Activated CD8-positive, alpha-beta memory T cell treated with anti-CD3 and anti-CD28 coated beads, Interleukin-2, amount 50 U/mL, for 24 hours (primary cell): ENCODE measurements around the gene POLE.
"Not testable (repeated sequence)": the region's sequence is repeated elsewhere in the genome, so short reads cannot be mapped to it uniquely, and the experiment has no call there.

Experiments
- DNase-seq: peaks from one replicate; pipeline ENCODE4 v3.0.0-alpha.2; 2020; ENCODE audit errors: extremely low read depth

The POLE gene

GRCh38 chr12:132614861-132615578, 72.1 kb downstream of the POLE start:
- DNase-seq: peak; percentile 57

- DNase-seq: no peak
Measured at GRCh38 chr12:132614029-132614428, 73.1 kb downstream of the POLE start.

- DNase-seq: no peak
Measured at GRCh38 chr12:132611620-132612019, 75.5 kb downstream of the POLE start.

GRCh38 chr12:132610866-132611602, 76.1 kb downstream of the POLE start:
- no peak for DNase-seq

GRCh38 chr12:132610051-132610759, 76.9 kb downstream of the POLE start, which contains the start of gene LRCOL1:
Gene LRCOL1, minus strand, starts transcription at chr12:132610582. Its CDS starts 4,331 bp downstream, at chr12:132606251.
- no peak for DNase-seq

GRCh38 chr12:132608231-132609171, 78.6 kb downstream of the POLE start:
- no peak for DNase-seq

GRCh38 chr12:132606927-132607326, 80.2 kb downstream of the POLE start:
- no peak for DNase-seq

- no peak for DNase-seq
Measured at GRCh38 chr12:132606466-132606865, 80.7 kb downstream of the POLE start.

- DNase-seq: no peak
Measured at GRCh38 chr12:132605892-132606291, 81.2 kb downstream of the POLE start.

GRCh38 chr12:132604668-132605441, 82.3 kb downstream of the POLE start:
- DNase-seq: no peak

- no peak for DNase-seq
Measured at GRCh38 chr12:132604151-132604618, 83.0 kb downstream of the POLE start.

GRCh38 chr12:132603240-132604150, 83.6 kb downstream of the POLE start:
- no peak for DNase-seq

- DNase-seq: no peak
Measured at GRCh38 chr12:132602572-132603239, 84.4 kb downstream of the POLE start.

GRCh38 chr12:132601171-132601883, 85.8 kb downstream of the POLE start:
- no peak for DNase-seq

- DNase-seq: no peak
Measured at GRCh38 chr12:132600048-132601032, 86.8 kb downstream of the POLE start.

GRCh38 chr12:132599502-132599901, 87.6 kb downstream of the POLE start:
- not testable (repeated sequence) for DNase-seq
